NCI-H1105 treated with DMSO at 0.1 percent for 48 hours (cell line): Measurements from ENCODE around the gene TRIM66.

ENCODE experiments used
- DNase-seq: peaks from one replicate; lab custom pipeline; 2025; lab: John Stamatoyannopoulos, UW

TRIM66 gene

DNA sequence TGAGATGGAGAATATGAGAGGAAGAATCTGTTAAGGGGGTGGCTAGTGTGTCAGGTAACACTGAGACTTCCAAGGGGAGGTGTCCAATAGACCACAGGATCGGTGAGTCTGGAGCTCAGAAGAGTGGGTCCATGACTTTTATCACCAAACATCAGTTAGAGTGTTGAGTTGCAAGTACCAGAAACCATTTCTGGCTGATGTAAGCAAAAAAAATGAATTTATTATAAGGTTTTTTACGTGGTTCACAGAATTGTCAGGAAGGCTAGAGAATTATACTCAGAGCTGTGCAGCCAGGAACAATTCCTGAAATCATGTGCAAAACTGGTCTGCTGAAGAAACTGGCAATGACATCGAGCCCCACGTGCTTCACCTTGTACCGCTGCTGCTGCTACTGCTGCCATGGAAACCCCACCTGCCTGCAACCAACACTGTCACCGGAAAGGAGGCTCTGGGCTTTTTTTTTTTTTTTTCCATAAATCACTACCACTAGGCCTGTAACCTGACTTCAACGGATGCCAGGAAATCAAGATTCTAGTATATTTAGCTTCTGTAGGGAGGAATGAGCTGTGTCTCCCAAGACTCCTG, 71.8 kb downstream of the TRIM66 start:
- DNase-seq = peak; percentile 76

DNA sequence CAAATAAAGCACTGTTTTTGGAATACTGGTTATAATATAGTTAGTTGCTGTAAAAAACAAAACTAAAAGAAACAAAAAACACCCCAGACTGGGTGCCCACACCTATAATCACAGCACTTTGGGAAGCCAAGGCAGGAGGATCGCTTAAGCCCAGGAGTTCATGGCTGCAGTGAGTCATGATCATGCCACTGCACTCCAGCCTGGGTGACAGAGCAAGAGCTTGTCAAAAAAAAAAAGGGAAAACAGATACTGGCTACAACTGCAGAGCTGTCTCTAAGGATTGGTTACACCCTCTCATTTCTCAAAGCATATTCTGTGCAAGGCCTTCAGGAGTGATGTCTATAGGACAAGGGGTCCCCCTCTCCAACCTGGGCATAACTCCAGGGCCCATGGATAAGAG, 73.8 kb downstream of the TRIM66 start:
- no peak for DNase-seq

DNA sequence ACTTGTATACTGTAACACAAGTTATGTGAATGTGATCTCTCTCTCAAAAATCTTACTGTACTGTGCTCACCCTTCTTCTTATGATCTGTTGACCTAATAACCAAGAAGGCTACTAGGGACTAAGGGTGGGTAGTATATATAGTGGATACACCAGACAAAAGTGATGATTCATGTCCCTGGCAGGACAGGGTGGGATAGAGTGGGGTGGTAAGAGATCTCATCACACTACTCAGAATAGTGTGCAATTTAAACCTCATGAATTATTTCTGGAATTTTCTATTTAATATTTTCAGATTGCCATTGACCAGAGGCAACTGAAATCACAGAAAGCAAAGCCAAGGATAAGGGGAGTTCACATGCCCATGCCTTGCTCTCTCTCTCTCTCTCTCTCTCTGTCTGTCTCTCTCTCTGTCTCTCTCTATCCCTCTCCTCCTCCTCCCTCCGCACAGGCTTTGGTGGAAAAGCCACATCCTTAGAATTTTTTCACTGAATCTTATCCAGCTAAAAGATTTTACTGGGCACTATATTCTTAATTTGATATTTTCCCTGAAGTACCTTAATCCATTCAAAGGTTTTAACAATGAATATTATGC, 76.4 kb downstream of the TRIM66 start:
- DNase-seq = no peak

DNA sequence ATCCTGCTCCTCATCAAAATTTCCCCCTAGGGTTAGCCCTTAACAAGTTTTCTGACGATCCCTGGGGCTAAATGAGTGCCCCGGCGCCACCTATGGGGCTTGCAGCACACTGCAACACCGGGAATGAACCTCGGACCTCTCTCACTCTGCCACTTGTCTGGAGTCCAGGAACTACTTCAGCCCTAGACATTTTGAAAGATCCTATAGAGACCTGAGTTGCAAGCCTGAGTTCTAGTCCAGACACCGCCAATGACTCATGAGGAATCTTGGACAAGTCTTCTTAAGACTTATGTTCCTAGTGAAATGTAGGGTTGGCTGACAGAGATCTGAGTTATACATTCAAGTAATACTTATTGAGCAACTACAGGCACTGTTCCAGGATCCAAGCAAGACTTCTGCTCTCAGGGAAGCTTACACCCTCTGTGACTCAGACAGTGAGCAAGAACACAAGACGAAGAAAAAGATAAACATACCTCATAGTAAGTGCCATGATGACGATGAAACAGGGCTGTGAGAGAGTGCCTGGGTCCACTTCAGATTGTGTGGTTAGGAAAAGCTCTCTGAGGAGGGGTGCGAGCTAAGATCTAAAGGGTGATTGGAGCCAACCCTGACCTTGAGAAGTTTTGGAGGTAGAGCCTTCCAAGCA, 78.3 kb downstream of the TRIM66 start:
- DNase-seq = no peak

DNA sequence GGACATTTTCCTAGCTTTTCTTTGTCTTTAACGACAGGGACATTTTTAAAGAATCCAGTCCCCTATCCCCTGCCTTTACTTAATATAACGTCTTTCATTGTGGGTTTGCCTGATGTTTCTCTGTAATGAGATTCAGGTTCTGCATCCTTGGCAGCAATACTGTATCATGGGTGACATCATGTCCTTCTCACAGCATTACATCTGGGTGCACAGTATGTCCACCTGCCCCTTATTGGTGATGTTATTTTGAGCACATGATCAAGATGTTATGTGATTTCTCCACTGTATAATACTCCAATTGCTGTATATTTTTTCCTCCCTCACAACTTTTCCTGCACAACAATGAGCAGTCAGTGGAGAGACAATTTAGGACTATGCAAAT, 78.8 kb downstream of the TRIM66 start:
- no peak for DNase-seq

DNA sequence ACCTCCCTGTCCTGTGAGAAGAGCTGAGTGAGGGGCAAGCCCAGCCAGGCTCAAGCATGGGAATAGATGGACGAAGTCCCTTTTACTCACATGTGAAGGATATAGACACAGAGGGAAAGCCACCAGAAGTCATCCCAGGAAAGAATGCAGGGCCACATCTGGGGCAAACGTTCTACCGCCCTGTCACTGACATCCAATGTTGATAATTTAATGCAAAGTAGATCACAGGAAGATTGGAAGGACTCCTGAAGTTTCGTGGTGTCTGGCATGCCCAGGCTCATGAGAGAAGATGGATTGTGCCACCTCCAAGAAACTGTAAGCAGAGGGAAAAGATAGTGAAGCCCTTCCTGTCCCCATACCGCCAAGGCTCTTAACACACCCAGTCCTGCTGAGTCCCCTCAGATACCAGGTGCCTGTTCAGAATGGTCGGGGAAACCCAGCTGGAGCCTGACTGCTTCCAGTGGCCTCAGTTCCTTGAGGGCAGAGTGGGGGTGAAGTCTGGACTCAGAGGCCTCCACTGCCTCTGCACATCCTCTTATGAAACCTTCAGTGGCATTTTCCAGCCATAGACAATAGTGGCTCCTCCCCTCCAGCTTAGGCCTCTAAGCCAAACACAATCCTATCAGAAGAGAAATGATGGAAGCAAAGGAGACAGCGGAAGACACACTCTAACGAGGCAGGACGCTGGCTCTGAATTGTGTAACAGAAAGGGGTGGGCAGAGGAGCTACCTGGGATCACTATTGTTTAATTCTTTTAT, 80.9 kb downstream of the TRIM66 start:
- no peak for DNase-seq

DNA sequence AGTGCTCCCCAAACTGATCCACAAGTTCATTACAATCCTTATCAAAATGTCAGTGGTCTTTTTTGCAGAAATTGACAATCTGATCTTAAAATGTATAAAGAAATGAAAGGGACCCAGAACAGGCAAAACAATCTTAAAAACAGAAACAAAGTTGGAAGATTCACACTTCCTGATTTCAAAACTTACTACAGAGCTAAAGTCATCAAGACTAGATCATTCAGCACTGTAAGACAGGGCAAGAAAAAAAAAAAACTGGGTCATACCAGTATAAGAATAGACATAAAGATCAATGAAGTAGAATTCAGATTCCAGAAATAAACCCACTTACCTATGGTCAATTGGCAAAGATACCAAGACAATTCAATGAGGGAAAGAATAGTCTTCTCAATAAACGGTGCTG, 84.0 kb downstream of the TRIM66 start:
- DNase-seq = no peak

DNA sequence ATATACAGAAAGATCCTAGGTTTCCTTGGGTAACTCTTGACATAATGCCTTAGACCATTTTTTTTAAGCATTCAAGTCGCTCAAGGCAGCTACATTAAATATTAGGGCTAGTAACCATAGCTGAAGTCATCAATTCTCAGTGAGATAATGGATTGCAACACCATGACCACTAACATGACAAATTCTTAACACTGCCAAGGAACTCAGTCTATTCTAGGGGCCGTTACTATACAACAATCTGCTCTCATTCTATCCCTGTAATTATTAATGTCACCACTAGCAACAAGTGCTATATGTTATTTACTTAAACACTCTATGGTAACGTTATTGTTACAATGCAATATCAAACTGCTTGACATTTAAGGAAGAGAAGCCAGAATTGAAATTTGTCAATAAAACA, 85.3 kb downstream of the TRIM66 start:
- DNase-seq = no peak

DNA sequence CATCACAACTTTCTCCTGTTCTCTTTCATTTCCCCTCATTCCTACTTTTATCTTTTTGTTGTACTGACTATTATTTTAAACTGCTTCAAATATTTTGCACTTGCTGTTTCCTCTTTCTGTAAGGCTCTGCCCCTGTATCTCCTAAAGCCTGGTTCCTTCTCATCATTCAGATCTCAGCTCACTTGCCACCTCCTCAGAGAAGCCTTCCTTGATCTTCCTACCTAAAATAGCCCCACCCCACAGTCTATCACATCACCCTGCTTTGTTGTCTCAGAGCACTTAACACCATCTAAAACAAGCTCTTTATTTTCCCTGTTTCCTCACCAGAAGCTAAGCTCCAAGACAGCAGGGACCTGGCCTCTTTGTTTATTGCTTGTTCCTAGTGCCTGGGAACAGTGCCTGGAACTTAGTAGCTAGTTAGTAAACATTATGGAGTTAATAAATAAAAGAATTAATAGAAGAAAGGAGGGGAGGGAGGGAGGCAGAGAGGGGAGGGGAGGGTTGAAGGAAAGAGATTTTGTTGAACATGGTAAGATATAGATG, 85.9 kb downstream of the TRIM66 start:
- no peak for DNase-seq

DNA sequence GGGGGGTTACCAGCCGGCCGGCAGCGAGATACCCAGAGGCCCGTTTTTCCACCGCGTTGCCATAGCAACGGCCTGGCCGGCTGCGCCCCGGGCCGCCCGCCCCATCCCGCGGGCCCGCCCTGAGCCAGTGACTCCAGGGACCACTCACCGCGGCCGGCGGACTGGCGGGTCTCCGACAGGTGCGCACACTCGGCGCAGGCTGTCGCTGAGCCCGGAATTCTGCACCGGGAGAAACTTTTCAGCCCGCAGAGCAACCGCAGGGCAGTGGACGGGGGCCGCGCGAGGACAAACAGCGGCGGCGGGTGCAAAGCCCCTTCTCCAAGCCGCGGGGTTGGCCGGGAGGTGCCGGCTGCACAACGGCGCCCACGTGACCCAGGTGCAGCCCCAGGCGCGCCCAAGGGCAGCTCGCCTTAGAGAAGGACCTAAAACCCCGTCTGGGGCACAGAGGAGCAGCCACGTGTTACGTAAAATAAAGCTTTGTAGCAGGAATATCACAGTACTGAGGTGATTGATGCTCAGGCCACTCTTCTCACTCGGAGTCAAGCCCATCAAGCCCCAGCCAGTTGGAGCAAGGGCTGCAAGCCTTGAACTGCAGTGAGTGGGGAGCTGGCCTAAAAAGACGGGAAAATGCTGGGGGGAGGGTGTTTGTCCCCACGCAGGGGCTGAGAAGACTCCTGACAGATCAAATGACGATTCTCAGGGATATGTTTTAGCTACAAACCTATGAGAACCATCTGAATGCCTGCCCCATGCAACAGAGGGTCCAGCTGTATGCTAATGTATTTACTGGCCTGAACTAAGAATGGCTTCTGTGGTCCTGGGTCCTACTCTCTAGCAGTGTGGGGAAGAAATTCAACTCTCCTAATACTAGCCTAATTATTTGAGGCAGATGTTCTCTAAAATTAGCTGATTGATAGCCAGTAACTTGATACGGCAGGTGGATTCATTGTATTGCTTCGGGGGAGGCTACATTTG, 88.2 kb downstream of the TRIM66 start, which contains the start of gene STK33:
Gene STK33, minus strand, starts transcription at position 294 of the 975 bp plus-strand sequence. CDS start 119,323 bp downstream, outside the sequence.
- DNase-seq = peak; percentile 86

DNA sequence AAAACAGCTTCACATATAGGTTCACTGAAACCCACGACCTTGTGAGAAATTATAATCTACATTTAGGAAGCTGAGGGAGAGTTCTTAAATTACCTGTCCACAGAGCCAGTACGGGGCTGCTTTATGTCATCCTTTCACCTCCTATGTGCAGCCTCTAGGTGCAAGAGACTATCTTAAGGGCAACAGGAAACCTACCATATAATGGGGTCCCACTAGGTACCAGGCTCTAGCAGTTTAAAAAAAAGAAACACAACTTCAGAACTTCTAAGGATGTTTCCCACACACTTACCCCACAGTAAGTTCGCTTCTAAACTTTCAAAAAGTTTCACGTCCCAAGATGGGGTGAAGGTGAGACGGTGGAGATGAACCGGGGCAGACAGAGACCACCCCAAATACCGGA, 89.0 kb downstream of the TRIM66 start:
- peak; percentile 20 for DNase-seq

DNA sequence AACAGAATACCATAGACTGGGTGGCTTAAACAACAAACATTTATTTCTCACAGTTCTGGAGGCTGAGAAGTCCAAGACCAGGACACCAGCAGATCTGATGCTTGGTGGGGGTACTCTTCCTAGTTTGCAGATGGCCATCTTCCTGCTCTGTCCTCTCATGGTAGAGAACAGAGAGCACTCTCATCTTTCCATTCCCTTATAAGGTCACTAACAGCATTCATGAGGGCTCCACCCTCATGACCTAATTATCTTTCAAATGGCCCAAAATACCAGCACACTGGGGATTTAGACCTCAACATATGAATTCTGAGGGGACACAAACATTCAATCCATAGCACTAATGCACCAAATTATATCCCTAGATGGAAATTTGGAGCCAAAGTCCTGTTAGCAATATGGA, 94.5 kb downstream of the TRIM66 start:
- no peak for DNase-seq

DNA sequence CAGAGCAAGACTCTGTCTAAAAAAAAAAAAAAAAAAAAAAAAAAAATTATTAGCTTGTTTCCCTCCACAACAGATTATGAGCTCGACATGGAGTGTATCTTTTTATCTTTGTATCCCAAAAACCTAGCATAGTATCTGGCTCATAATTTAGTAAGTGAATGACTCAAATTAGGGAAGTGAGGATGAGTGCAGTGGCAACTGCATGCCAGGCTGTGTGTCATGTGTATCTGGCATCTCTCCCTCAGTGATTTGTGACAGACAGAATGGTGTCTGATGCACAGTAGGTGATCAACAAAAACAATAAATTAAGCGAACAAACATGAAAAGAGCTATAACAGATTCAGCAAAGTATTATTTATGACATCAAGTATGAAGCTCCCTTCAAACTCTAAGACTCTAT, 95.7 kb downstream of the TRIM66 start:
- DNase-seq = no peak

DNA sequence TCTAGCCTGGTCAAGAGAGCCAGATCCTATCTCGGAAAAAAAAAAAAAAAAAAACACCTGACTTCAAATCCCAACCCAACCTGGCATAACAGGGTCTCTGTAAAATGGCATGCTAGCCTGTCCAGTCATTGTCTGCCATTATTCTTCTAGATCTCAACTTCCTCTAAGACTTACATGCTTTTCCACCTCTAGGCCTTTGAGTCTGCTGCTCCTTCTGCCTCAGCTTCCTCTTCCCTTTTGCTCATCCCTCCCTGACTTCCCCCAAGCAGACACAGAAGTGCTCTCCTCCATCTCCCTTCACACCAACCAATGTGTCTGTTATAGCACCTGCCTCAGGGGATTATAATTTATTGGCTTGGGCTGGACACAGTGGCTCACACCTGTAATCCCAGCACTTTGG, 96.3 kb downstream of the TRIM66 start:
- DNase-seq = no peak

DNA sequence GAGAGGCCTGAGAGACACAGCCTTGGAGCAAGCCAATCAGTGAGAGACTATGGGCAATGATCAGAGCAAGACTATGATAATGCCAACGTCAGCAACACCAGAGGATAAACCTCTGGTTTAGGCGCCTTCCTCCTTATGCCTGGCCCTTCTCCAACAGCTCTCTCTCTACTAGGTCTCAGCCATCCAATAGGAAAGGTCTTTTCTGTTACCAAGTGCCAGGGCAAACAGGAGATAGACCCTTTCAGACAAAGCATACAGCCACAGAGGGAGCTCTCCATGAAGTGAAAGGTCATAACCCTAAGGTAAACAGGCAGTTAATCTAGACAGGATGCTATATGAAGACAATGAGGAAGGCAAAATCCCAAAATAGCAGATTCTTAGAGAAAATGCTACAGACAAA, 98.0 kb downstream of the TRIM66 start:
- peak; percentile 2 for DNase-seq

DNA sequence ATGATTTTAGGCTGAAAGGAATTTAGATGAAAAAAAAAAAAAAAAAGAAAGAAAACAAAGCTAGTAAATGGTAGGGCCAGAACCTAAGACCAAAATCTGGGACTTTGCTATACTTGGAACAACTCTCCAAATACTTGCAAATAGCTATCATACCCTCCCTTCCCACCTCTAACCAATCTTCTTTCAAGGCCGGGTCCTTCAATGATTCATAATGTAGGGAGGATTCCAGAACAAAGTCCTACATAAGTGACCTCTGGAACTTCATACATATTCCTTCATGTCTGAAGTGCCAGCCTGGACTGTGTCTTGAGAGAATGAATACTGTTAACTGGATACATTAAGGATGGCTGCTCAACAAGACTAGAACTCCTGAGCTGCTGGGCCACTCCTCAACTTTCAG, 98.4 kb downstream of the TRIM66 start:
- no peak for DNase-seq

DNA sequence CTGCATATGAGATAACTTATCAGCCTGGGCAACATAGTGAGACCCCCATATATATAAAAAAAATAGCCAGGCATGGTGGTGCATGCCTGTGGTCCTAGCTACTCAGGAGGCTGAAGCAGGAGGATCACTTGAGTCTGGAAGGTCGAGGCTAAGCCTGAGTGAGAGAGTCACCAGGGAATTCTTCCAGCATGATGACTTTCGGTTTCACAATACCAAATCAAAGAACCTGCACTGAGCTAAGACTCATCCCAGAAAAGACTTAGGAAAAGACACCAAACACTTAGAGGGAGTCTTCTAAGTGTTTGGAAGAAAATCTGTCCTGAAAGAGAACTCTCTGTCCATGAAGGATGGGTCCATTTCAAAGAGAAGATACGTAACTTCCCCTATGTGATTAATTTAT, 101.2 kb downstream of the TRIM66 start:
- no peak for DNase-seq

DNA sequence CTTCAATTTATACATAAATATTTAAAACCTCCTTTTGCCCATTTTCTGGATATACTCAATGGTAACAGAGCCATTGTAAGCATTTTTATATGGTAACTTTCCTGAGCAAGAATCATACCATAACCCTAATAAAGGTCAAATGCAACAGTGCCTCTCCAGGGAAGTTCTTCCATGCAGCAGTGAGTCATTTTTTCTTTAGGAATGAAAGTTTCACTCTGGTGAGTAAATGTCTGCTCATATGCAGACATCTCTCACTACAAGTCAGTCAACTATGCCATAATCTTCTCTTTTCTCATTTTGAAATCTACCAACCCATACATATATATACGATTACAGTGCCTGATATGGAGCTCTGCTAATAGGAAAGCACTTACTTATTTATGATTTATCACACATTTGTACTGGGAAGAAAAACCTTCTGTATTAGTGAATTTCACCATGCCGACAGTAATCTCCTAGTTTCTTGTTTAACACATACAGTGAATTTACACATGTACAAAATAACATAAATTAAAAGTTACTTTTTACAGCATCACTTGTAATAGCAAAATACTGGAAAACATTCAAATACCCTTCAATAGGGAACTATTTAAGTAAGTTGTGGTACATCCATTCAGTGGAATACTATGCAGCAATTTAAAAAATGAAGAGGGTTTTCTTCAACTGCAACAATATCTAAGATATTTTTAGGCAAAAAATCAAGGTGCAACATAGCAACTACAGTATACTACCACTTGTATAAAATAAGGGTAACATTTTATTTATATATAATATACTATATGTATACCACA, 104.5 kb downstream of the TRIM66 start:
- DNase-seq = no peak

DNA sequence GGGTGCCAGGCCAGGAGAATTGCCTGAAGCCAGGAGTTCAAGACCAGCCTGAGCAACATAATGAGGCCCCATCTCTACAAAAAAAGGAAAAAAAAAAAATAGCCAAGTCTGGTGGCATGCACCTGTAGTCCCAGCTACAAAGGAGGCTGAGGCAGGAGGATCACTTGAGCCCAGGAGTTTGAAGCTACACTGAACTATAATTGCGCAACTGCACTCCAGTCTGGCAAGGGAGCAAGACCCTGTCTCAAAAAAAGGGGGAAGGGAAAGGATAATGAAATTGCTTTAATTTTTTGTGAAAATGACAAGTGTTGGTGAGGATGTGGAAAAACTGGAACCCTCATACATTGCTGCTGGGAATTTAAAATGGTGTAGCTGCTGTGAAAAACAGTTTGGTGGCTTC, 107.7 kb downstream of the TRIM66 start:
- DNase-seq = no peak

DNA sequence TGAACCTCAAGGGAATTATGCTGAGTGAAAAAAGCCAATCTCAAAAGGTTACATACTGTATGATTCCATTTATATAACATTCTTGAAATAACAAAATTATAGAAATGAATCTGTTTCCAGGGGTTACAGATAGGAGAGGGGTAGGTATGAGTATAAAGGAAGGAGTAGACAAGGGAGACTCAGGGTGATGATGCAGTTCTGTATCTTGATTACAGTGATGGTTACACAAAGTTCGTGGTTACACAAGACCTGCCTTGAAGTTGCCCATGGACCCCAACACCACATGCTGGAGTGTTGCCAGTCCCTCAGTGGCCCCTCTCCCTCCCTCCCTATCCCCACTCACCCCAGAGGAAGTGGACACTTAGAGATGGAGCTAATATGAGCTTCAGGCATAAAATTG, 108.7 kb downstream of the TRIM66 start:
- no peak for DNase-seq
